ENCODE results near the gene FCER2. TPM values are rescaled to one million over a fixed set of nuclear protein-coding genes. Genes with fewer than 3 reads are reported as not detected.

Gene FCER2
- total RNA-seq, 1 donor from 2014 or later: 0.58 TPM

DNA sequence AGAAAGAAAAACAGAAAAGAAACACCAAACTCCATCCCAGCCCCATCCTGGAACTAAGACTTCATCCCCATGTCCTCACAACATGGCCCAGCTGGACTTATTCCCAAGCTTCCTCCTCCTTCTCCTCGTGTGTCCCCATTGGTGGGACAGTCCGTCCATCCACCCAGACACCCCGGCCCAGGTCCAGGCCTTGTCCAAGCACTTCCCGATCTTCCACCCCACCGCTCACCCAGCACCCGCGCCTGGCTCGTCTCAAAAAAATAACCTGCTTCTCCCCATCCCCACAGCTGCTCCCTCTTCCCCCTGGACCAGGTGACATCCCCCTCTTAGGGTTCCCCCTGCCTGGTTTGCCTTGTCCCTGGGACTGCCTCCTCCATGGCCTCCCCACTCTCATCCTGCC, 1.4 kb upstream of the FCER2 start:
- ATAC-seq: no peak
- Histone ChIP-seq H3K27ac (no peak overlapping the region), H3K4me3 (no peak overlapping the region), H3K27me3 (peaks cover 13% of the 10 kb centered on the region), H3K9me3 (no peaks in the 10 kb centered on the region), H3K4me1 (peaks cover 12% of the 10 kb centered on the region), H3K36me3 (no peaks in the 10 kb centered on the region)
- no peak for DNase-seq
- intact Hi-C loops (cut with DNase I): no loop called here
- TF ChIP-seq, protein P1, sequence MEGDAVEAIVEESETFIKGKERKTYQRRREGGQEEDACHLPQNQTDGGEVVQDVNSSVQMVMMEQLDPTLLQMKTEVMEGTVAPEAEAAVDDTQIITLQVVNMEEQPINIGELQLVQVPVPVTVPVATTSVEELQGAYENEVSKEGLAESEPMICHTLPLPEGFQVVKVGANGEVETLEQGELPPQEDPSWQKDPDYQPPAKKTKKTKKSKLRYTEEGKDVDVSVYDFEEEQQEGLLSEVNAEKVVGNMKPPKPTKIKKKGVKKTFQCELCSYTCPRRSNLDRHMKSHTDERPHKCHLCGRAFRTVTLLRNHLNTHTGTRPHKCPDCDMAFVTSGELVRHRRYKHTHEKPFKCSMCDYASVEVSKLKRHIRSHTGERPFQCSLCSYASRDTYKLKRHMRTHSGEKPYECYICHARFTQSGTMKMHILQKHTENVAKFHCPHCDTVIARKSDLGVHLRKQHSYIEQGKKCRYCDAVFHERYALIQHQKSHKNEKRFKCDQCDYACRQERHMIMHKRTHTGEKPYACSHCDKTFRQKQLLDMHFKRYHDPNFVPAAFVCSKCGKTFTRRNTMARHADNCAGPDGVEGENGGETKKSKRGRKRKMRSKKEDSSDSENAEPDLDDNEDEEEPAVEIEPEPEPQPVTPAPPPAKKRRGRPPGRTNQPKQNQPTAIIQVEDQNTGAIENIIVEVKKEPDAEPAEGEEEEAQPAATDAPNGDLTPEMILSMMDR (IDR thresholded peaks at IDR 0.05): no peak

DNA sequence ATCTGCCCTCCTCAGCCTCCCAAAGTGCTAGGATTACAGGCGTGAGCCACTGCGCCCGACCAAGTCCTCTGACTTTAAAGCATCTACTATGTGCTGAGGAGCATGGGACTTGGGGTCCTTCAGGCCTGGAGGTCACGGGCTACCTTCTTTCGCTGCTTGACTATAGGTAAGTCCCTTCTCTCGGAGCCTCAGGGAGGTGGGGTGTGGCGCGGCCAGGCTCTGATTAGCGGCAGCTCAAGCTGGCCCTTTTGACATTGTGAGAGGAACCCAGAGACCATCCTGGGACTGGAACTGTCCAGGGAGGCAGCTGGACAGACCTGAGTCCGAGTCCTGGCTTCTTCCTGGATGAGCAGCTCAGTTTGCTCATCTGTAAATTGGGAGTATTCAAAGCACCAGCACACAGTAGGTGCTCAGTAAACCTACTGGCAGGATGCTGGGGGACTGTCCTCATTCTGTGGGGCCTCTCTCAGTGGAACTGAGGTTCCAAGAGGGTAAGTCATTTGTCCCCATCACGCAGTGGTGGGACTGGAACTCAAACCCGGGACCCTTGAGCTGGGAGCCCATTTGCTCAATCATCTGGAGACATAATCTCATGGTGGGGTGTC, 780 bp downstream of the FCER2 start:
- no peak overlapping the region for H3K27ac ChIP-seq
- no peak overlapping the region for H3K4me3 ChIP-seq
- no peak for ATAC-seq
- intact Hi-C loops (cut with DNase I): no loop called here
- DNase-seq: no peak
- TF ChIP-seq, protein P1 (IDR thresholded peaks at IDR 0.05): no peak
- H3K9me3 ChIP-seq: no peaks in the 10 kb centered on the region
- H3K36me3 ChIP-seq: no peaks in the 10 kb centered on the region
- peaks cover 30% of the 10 kb centered on the region for H3K27me3 ChIP-seq
- H3K4me1 ChIP-seq: peaks cover 3% of the 10 kb centered on the region

DNA sequence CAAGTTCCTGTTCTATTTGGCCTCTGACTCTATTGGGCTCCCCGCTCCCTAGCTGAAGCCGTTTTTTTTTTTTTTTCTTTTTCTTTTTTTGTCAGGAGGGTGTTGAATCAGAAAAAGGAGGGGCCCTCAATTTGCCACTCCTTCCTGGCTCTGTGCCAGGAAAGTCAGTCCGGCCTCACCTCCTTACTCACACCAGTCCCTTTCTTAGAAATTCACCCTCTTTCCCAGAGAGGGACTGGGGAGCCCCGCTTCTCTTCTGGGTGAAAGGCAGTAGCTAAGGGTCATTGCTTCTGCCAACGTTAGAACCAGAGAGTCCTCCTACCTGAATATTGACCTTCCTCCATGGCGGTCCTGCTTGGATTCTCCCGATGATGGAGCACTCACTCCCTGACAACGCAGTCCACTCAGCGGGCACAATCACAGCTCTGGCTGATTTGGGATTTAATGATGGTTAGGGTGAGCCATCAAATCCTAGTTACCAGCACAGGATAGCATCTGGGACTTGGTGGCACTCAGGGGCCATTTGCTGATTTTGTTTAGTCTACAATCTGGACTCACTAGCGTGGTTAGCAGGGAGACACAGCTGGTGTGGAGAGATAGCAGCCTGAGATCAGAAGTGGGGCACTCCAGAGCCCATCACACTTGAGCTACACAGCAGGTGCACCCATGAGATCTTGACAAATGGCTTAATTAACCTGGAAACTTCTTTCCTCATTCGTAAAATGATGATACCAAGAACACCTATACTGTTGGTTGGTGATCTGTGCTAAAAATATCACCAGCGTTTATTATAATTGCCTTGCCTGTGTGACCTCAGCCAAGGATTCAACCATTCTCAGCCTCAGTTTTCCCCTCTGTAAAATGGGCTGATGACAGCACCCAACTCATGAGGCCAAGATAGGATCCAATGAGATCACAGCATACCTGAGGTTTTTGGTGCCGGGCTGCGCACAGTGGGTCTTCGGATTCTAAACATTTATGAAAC, 2.2 kb downstream of the FCER2 start:
- TF ChIP-seq, protein P1 (IDR thresholded peaks at IDR 0.05): no peak
- intact Hi-C loops (cut with DNase I): no loop called here
- peaks cover 30% of the 10 kb centered on the region for H3K27me3 ChIP-seq

DNA sequence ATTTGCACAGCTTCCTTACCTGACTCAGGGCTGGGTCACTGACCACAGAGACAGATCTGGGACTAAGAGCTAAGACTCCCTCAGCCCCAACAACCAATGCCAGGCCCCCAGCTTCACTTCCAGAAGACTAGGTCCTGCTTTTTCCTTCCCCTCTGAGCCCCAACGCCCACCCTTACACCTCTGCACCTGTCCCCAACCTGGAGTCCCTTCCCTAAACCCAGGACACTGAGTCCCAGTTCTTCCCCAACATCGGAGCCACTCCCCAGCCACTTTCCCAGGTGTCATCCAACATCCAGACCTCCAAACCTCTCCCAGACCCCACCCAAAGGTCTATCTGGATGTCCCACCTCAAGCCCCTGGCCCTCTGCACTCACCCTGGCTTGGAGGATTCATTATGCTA, 2.9 kb downstream of the FCER2 start:
- intact Hi-C loops (cut with DNase I): no loop called here
- Histone ChIP-seq H3K9me3 (no peaks in the 10 kb centered on the region), H3K27ac (no peak overlapping the region), H3K4me3 (no peak overlapping the region), H3K4me1 (no peaks in the 10 kb centered on the region), H3K27me3 (peaks cover 30% of the 10 kb centered on the region), H3K36me3 (no peaks in the 10 kb centered on the region)
- no peak for ATAC-seq
- DNase-seq: no peak
- TF ChIP-seq, protein P1 (IDR thresholded peaks at IDR 0.05): no peak

More for the DNA sequence above, 2.2 kb downstream of the FCER2 start:
- H3K27ac ChIP-seq: no peak overlapping the region
- H3K36me3 ChIP-seq: no peaks in the 10 kb centered on the region
- no peaks in the 10 kb centered on the region for H3K9me3 ChIP-seq
- ATAC-seq: no peak
- no peaks in the 10 kb centered on the region for H3K4me1 ChIP-seq
- DNase-seq: no peak
- no peak overlapping the region for H3K4me3 ChIP-seq

DNA sequence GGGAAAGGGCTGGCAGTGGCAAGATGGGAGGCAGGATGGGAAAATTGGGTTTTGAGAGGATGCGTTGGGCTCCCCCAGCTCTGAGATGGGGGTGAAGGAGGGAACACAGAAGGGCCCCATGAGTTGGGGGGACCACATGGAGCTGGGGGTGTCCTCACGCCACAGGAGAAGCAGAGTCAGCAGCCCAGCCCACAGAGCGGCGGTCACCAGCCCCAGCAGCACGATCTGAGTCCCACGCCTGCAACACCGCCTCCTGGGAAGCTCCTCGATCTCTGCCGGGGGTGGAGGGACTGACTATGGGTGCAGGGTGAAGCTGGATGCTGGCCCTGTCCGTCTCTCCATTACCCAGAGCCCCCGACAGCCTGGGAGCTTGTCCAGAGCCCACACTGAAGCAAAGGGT, 3.3 kb downstream of the FCER2 start:
- H3K27ac ChIP-seq: no peak overlapping the region
- no peaks in the 10 kb centered on the region for H3K4me1 ChIP-seq
- H3K9me3 ChIP-seq: no peaks in the 10 kb centered on the region
- no peak for DNase-seq
- intact Hi-C loops (cut with DNase I): no loop called here
- no peaks in the 10 kb centered on the region for H3K36me3 ChIP-seq
- no peak overlapping the region for H3K4me3 ChIP-seq
- ATAC-seq: no peak
- H3K27me3 ChIP-seq: peaks cover 30% of the 10 kb centered on the region
- TF ChIP-seq, protein P1 (IDR thresholded peaks at IDR 0.05): no peak
